ENCODE measurements around the gene SPAG7.

DNA sequence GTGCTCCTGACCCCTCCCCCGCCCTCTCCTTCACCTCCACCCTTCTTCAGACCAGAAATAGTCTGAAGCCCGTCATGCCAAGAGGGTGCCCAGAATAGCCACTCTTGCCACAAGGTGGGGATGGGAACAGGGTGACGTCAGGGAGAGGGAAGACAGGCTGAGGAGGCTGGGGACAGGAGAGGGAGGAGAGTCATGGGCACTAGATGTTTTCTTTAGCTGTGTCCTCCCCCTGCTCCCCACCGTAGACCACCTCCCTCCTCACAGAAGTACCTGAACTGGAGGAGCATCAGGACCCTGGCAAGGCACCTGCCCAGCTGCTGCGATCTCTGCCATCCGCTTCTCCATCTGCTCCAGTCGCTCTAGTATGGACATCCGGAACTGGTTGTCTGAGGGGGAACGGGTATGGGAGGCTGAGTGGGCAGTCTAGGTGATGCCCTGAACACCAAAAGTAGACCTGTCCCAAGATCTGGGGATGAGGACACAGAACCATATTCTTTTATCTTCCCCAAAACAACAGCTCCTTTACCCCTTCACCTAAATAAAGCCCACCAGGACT lies 6.6 kb upstream of the SPAG7 start:
- no peak for TF ChIP-seq CTCF (optimal IDR thresholded peaks at IDR 0.05 in 1 of 3, IDR thresholded peaks at IDR 0.05 in 1 of 3, conservative IDR thresholded peaks at IDR 0.05 in 1 of 3; ENCODE audit: extremely low read depth in 1 of 3, insufficient read depth in 2 of 3, low read length in 3 of 3)
- no peak for TF ChIP-seq EZH2 (IDR thresholded peaks at IDR 0.05; ENCODE audit: low read length)

Measured in keratinocyte (primary cell).